DLD1 (cell line): Measurements from ENCODE around the gene RBP7.
"Not testable (repeated sequence)": the region's sequence is repeated elsewhere in the genome, so short reads cannot be mapped to it uniquely, and the experiment has no call there.

ENCODE experiments used
- in situ Hi-C: cut with HindIII; loops from 2 replicates; pipeline ENCODE4 v1.10.0; 2017; ENCODE audit warnings: low sequenced_read_pairs

The RBP7 gene

DNA sequence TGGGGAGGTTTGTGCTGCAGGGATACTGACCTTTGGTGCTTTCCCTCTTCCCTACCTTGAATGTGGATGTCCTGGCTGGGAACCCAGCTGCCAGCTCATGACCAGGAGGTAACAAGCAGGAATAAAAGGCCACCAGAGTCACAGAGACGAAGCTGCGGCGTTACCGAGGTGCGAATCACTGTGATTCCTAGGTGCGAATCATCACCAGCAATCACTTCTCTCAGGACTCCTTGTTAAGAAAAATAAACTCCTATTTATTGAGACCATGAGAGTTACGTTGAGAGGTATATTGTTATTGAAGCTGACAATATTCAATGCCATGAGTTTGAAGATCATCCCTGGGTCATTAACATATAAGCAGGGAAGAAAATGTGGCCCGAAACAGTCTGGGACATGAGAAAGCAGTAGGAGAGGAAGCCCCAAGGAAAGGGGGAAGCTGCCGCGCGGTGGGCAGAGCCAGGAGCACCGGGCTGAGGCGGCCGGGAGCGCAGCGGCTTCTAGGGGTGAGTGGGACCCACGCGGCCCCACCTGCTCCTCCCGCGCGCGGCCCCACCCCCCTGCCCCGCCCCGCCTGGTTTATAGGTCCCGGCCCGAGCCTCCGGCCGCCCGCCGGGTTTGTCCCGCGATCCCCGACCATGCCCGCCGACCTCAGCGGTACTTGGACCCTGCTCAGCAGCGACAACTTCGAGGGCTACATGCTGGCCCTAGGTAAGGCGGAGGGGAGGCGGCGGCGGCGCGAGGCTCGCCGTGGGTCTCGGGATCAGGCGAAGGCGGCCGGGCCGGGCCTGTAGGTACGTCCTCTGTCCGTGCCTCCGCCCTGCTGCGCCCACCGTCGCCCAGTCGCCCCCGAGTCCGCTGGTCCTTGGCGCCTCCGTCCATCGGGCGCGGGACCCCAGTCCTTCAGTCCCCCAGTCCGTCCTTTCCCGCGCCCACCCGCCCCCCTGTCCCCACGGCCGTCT lies at the start of gene RBP7:
Gene RBP7, plus strand, starts transcription at position 605 of the 959 bp plus-strand sequence. Its CDS starts 31 bp downstream, at position 636.
- in situ Hi-C loops: no loop called here

DNA sequence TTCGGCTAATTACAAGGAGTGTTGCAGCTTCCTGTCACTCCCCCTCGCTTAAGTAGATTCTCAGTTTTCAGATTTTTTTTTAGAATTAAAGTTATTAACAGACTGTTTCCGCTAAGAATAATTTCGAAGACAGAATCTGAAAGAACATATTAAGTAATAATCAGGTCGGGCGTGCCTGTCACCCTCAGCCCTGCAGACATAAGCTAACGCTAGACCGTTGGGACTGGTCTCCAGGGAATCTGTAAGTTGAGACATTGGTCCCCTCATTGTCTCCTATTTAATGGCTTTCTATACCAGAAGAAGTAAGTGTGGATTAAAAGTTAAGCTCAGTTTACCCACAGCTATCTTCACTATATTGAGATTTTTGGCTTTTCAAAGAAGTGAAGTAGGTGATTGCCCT lies 39.3 kb upstream of the RBP7 start:
- in situ Hi-C loops: no loop called here

- in situ Hi-C loops: no loop called here
These were observed 37.0 kb upstream of the RBP7 start for GRCh38 chr1:9960011-9960410.

- in situ Hi-C loops: no loop called here
These were observed 36.1 kb upstream of the RBP7 start for GRCh38 chr1:9960706-9961562.

DNA sequence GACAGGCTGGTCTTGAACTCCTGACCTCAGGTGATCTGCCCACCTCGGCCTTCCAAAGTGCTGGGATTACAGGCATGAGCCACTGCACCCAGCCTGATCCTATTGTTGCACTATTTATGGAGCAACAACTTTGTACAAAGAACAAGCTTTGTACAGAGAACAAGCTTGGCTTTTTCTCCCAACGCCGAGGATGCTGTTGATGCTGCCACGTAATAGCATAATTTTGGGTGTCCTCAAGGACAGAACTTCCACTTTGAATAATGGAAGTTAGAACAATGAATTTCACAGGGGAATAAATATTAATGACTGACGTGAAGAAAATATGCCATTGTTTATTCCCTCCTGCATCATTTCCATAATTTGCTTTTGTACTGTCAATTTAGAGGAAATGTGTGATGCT lies 12.8 kb upstream of the RBP7 start:
- in situ Hi-C loops: no loop called here

DNA sequence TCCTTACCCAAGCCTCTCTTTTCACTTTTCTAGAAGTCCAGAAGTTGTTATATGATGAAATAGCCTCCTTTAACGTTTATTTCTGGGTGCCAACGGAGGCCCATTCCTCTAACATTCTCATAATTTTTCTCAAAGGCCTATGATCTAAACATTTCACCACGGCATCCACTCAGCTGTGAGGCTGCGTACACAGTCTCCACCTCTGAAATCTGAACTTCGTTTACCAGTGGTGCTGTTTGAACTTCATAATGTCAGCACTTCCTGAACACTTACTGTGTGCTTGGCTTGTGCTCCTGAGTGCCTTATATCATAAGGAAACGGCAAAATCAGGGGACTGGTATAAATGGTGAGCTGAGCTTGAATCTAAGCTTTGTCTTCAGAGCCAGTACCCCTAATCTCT lies 12.0 kb upstream of the RBP7 start:
- in situ Hi-C loops: no loop called here

DNA sequence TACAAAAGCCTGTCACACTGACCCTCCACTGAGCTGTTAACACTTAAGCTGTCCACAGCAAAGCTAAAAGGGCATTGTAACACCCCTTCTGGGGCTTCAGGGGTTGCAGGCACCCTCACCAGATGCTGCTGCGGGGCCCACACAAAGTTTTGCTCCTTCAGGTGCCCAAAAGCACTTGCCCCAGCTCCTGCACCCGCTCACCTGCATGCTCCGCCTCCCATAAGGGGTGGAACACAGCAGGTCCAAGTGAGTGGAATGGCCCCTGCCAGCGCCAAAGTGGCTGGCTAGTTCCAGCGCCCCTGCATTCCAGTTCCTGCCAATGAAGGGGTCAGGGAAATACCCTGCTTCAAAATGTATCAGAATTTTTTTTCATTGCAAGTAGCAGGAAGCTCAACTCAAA lies 7.3 kb upstream of the RBP7 start:
- in situ Hi-C loops: no loop called here

DNA sequence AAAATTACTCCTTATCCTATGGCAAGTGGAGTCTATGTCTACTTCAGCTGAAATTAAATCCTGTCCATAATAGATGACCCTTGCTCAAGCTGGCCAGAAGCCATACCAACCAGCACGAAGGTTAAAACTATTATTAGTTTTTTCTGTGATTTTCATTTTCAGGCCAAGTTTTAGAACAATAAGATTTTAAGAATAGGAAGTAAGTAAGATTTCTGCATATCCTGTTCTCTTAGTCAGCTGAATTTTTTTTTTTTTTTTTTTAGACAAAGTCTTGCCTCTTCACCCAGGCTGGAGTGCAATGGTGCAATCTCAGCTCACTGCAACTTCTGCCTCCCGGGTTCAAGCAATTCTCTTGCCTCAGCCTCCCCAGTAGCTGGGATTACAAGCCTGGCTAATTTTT lies 6.1 kb upstream of the RBP7 start:
- in situ Hi-C loops: no loop called here

DNA sequence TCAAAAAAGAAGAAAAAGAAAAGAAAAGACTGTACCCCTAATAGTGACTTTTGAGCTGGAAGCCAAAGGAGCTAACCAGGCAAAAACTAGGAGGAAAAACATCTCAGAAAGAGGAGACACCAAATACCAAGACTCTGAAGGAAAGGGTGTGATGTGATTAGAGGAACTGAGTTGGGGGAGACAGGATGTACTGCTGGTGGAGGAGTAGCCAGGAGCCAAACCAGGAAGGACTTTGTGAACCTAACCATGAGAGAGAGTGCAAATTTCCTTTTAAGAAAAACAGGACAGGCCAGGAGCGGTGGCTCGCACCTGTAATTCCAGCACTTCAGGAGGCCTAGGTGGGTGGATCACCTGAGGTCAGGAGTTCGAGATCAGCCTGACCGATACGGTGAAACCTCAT lies 4.1 kb upstream of the RBP7 start:
- in situ Hi-C loops: no loop called here

GRCh38 chr1:9993561-9994075 lies 3.4 kb upstream of the RBP7 start:
- in situ Hi-C loops: no loop called here

DNA sequence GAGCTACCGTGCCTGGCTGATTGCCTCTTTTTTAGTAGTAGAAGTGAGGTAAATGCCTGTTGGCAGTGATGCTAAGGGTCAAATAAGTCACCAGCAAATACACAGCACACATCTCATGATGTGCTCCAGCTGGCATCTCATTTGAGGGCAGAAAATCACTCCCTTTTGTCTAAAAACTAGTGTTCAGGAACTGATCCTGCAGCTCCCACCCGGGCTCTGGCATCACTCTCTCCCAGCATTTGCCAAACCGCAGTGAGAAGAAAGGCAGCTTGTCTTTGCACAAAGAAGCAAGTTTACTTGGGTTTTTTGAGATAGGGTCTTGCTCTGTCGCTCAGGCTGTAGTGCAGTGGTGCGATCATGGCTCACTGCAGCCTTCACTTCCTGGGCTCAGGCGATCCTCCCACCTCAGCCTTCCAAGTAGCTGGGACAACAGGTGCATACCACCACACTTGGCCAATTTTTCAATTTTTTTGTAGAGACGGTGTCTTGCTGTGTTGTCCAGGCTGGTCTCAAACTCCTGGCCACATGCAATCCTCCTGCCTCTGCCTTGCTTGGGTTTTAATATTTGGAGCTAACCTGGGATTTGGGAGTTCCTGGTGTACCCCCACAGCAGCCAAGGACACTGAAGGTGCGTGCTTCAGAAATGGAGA lies 4.1 kb downstream of the RBP7 start:
- in situ Hi-C loops: no loop called here

DNA sequence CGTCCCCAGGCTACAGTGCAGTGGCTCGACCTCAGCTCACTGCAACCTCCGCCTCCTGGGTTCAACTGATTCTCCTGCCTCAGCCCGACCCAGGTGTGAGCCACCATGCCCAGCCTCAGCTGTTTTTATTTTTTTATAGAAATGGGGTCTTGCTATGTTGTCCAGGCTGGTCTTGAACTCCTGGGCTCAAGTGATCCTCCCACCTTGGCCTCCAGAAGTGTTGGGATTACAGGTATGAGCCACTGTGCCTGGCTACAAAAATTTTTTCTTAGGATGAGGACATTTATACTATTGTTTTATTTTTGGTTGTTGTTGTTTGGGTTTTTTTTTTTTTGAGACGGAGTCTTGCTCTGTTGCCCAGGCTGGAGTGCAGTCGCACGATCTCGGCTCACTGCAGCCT lies 8.2 kb downstream of the RBP7 start:
- in situ Hi-C loops: not testable (repeated sequence)

DNA sequence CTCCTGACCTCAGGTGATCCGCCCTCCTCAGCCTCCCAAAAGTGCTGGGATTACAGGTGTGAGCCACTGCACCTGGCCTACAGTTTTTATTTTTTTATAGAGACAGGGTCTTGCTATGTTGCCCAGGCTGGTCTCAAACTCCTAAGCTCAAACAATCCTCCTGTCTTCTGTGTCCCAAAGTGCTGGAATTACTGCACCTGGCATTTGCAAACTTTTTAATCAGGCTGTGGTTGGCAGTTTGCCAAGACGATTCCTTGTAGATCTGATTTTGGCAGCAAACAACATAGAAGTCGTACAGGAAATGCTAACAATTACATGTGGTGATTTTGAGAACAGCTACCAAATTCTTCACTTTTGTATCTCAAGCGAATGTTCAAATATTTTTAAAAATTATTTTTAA lies 10.1 kb downstream of the RBP7 start:
- in situ Hi-C loops: no loop called here

DNA sequence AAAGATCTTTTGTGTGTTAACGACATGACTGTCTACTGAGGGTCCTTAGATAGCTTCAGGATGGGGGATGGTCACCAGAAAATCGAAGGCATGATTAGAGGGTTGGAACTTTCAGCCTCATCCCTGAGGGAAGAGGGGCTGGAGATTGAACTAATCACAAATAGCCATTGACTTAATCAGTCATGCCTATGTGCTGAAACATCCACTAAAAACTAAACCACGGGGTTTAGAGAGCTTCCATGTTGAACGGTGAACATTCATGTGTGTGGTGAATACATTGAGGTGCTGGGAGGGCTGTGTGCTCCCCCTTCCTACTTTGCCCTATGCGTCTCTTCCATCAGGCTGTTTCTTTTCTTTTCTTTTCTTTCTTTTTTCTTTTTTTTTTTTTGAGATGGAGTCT lies 17.0 kb downstream of the RBP7 start:
- in situ Hi-C loops: no loop called here

DNA sequence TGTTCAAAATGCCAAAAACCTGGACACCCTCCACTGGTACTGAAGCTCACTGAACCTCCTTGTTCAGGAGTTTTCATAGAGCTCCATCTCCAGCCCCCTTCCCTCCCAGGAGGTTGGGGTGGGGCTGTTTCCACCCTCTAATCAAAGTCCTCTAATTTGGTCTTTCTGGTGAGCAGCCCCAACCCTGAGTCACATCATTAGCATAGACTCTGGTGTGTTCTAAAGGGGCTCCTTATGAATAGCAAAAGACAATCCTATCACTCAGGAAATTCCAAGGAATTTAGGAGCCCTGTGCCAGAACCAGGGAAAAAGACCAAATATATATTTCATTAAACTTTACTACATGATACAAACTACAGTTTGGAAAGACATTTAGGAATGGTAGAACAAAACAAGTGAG lies 22.5 kb downstream of the RBP7 start:
- in situ Hi-C loops: no loop called here

- in situ Hi-C loops: no loop called here
These were observed 23.1 kb downstream of the RBP7 start for GRCh38 chr1:10020086-10020485.

GRCh38 chr1:10020678-10021077 lies 23.6 kb downstream of the RBP7 start:
- in situ Hi-C loops: not testable (repeated sequence)

DNA sequence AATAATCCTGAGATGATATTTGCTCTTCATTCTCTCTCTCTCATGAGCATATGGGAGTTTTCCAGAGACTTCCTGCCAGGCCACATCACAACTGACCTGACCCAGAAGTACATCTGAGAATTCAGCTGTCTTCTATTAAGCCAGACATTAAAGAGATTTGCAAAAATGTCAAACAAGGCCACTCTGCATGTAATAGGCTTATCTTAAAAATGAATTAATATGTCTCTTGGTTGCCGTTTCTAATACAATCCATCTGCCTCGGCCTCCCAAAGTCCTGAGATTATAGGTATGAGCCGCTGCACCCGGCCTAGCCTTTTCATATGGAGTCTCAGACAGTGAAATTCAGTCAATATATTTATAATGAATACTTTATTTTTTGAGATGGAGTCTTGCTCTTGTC lies 25.0 kb downstream of the RBP7 start:
- in situ Hi-C loops: not testable (repeated sequence)

- in situ Hi-C loops: no loop called here
These were observed 25.6 kb downstream of the RBP7 start for GRCh38 chr1:10022656-10023055.

DNA sequence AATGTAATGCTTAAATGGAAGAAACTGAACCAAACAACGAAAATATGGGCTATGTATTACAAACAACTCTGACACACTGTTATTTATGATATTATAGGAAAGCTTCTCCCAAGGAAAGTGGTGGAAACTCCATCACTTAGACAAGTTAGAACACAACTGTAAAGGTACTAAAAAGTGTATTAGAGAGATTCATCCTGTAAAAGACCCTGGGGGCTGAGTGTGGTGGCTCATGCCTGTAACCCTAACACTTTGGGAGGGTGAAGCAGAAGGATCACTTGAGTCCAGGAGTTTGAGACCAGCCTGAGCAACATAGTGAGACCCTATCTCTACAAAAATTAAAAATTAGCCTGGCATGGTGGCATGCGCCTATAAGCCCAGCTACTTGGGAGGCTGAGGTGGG lies 28.3 kb downstream of the RBP7 start:
- in situ Hi-C loops: no loop called here

DNA sequence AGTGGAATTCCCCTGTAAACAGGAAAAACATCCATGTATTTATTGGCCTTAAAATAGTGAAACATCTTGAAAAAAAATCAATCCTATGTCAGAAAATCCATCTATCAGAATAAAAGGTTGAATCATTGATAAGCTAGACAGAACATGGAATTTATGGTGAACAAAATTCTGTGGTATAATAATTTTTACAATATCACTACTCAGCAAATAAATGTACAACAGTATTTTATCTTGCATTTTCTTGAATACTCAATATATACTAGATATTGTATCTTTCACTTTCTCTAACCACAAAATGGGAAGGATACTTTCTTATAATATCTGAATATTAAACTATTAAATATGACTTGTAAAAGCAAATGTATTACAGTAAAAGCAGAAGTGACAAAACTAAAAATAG lies 30.0 kb downstream of the RBP7 start:
- in situ Hi-C loops: no loop called here
